HepG2 (cell line): ENCODE measurements around the gene TMEM271. TPM values are rescaled to one million over a fixed set of nuclear protein-coding genes. Genes with fewer than 3 reads are reported as not detected.
"Not testable (repeated sequence)": the region's sequence is repeated elsewhere in the genome, so short reads cannot be mapped to it uniquely, and the experiment has no call there.

ENCODE experiments used
- ATAC-seq: fragments of 200-7000 bp; cut with Tn5 transposase; 3 replicates; pipeline ENCODE4 v1.9.1; 2020; ENCODE audit warnings: mild to moderate bottlenecking, moderate library complexity
- BruUV-seq: library from RNA; stranded (reverse); fragments of 400-500 nt; replicated peaks from 2 replicates; lab custom pipeline; 2021; lab: Mats Ljungman, UMichigan
- CTCF ChIA-PET: fragments of 300-600 bp; formaldehyde crosslinking; extraction: SDS; loops from one replicate; lab custom pipeline; 2021; ENCODE audit warnings: low total read pairs, inconsistent platforms, low intra/inter-chr PET ratio; lab: Yijun Ruan, JAX
- POLR2A ChIA-PET: fragments of 350-600 bp; sonication (Branson Sonifier 250); formaldehyde crosslinking; loops from one replicate; lab custom pipeline; 2020; ENCODE audit warnings: antibody characterized with exemption, inconsistent platforms; lab: Yijun Ruan, JAX
- DNase-seq: peaks from one replicate; pipeline ENCODE4 v3.0.0-alpha.2; 2015; ENCODE audit warnings: low spot score
- FAIRE-seq: peaks from 3 replicates; lab custom pipeline; 2011; peaks lifted over from hg19 to GRCh38; lab: Jason Lieb, UNC
- H2AFZ ChIP-seq: one replicate; pipeline ENCODE4 v1.6.1; 2011; ENCODE audit warnings: low read length, inconsistent platforms
- H3K27ac ChIP-seq: fragments of 300-600 bp; 3 replicates; pipeline ENCODE4 v1.8.0; 2011; ENCODE audit warnings: mixed run types, mild to moderate bottlenecking, mixed read lengths, low read length, inconsistent platforms; ENCODE audit not compliant: insufficient read depth; ENCODE audit errors: extremely low read length
- H3K27me3 ChIP-seq, 2 experiments: fragments of 200-600 bp in 1 of 2; 2 replicates in 1 of 2; 3 replicates in 1 of 2; pipeline versions ENCODE4 v1.6.0 to v1.8.0; 2011; ENCODE audit warnings: low read length in 2 of 2, mild to moderate bottlenecking in 2 of 2, moderate library complexity in 2 of 2, inconsistent platforms in 1 of 2; ENCODE audit not compliant: insufficient read depth in 2 of 2, control insufficient read depth in 1 of 2
- H3K36me3 ChIP-seq, 2 experiments: fragments of 200-600 bp in 1 of 2; replicated peaks in 1 of 2; 2 replicates in 1 of 2; 3 replicates in 1 of 2; pipeline versions ENCODE4 v1.5.1 to v1.8.0; 2011; ENCODE audit warnings: low read length in 2 of 2, inconsistent platforms in 1 of 2; ENCODE audit not compliant: insufficient read depth in 2 of 2, control insufficient read depth in 1 of 2
- H3K4me1 ChIP-seq: 2 replicates; pipeline ENCODE4 v1.5.1; 2012; ENCODE audit warnings: low read length, inconsistent platforms; ENCODE audit not compliant: insufficient read depth
- H3K4me2 ChIP-seq: 2 replicates; pipeline ENCODE4 v1.6.0; 2011; ENCODE audit warnings: low read depth, low read length, inconsistent platforms
- H3K4me3 ChIP-seq, 3 experiments: fragments of 200-600 bp in 1 of 3; sonication (generic), shearing (Covaris generic) in 1 of 3; replicated peaks in 1 of 3; 2 replicates each; pipeline ENCODE4 v1.5.1; 2011 to 2016; ENCODE audit warnings: low read length in 3 of 3, inconsistent platforms in 2 of 3, low read depth in 2 of 3, mild to moderate bottlenecking in 2 of 3, control low read depth in 1 of 3, mixed read lengths in 1 of 3; ENCODE audit not compliant: insufficient read depth in 1 of 3
- H3K79me2 ChIP-seq: one replicate; pipeline ENCODE4 v1.6.1; 2011; ENCODE audit warnings: low read length, inconsistent platforms; ENCODE audit not compliant: insufficient read depth
- H3K9ac ChIP-seq: 2 replicates; pipeline ENCODE4 v1.6.0; 2011; ENCODE audit warnings: mild to moderate bottlenecking, low read depth, low read length, inconsistent platforms; ENCODE audit not compliant: insufficient read depth
- H3K9me3 ChIP-seq: 2 replicates; pipeline ENCODE4 v1.5.1; 2012; ENCODE audit warnings: mild to moderate bottlenecking, low read length
- H4K20me1 ChIP-seq: 2 replicates; pipeline ENCODE4 v1.6.0; 2011; ENCODE audit warnings: inconsistent platforms, mild to moderate bottlenecking, low read length, moderate library complexity; ENCODE audit not compliant: insufficient read depth
- CTCF ChIP-seq: sonication (generic); formaldehyde crosslinking; IDR thresholded peaks from 2 replicates; pipeline ENCODE4 v1.5.0; 2020; ENCODE audit warnings: mild to moderate bottlenecking, missing genetic modification reagents, moderate library complexity
- THAP11 ChIP-seq: IDR thresholded peaks from 2 replicates; pipeline ENCODE4 v1.6.1; 2016; ENCODE audit warnings: missing biosample characterization, missing genetic modification reagents
- ZFP36L2 ChIP-seq: sonication (generic); formaldehyde crosslinking; IDR thresholded peaks from 2 replicates; pipeline ENCODE4 v1.4.0; 2020; ENCODE audit warnings: missing genetic modification reagents
- ZNF383 ChIP-seq: sonication (generic); formaldehyde crosslinking; IDR thresholded peaks from 2 replicates; pipeline ENCODE4 v1.4.0; 2020; ENCODE audit warnings: missing genetic modification reagents, mild to moderate bottlenecking, borderline replicate concordance
- ZNF512 ChIP-seq: sonication (generic); formaldehyde crosslinking; IDR thresholded peaks from 2 replicates; pipeline ENCODE4 v1.4.0; 2020; ENCODE audit warnings: mild to moderate bottlenecking, missing genetic modification reagents
- WGBS: methylation state at CpG from one replicate; pipeline ENCODE4 v1.1.6; 2017; ENCODE audit warnings: low lambda C conversion rate; 5-methylcytosine and 5-hydroxymethylcytosine counted together
- in situ Hi-C: cut with HindIII; loops from 2 replicates; pipeline ENCODE4 v1.10.0; 2017; ENCODE audit warnings: low pct_unique_long_range_greater_than_20kb; ENCODE audit not compliant: extremely low pct_ligation_motif_present
- intact Hi-C: fragments of 100-400 bp; cut with micrococcal nuclease; formaldehyde crosslinking; loops from one replicate; pipeline ENCODE4 v1.10.0; 2022; ENCODE audit not compliant: unreplicated experiment
- polyA plus RNA-seq, 8 experiments: library from polyadenylated mRNA; depleted of rRNA in 3 of 8; stranded (reverse) in 7 of 8; unstranded in 1 of 8; fragments of >200 nt; fragmentation: Illumina TruSeq in 4 of 8; extraction: Trizol in 4 of 8; gene quantifications; 2 replicates each; pipeline versions ENCODE4 v1.2.1 to v1.2.3, GENCODE V29; 2011 to 2016; ENCODE audit warnings: low read depth in 4 of 8, missing spikeins in 1 of 8, mixed read lengths in 1 of 8; ENCODE audit not compliant: insufficient read depth in 1 of 8
- total RNA-seq, 5 experiments: library from RNA; depleted of rRNA; stranded (reverse); fragments of >200 nt; fragmentation: Illumina TruSeq; extraction: Trizol; gene quantifications; 2 replicates each; pipeline ENCODE4 v1.2.3, GENCODE V29; 2016; ENCODE audit warnings: low read depth in 1 of 5

TMEM271 gene
- total and polyA plus RNA-seq, 2 of the 13 experiments (the other 11 are each of a cell fraction or from before 2014, with no cell fraction given): not detected

GRCh38 chr4:592825-593520 lies 16.9 kb upstream of the TMEM271 start (continued):
- TF ChIP-seq ZNF512 (CRISPR knock-in tag) (peak; percentile 73; the same call in 1 of the 2 replicates), CTCF (CRISPR knock-in tag) (peak; percentile 28; the same call in 1 of the 2 replicates), ZFP36L2 (CRISPR knock-in tag) (no peak), ZNF383 (CRISPR knock-in tag) (no peak), THAP11 (CRISPR knock-in tag) (no peak)

GRCh38 chr4:592178-592577 lies 16.1 kb upstream of the TMEM271 start:
- H3K9ac ChIP-seq, FAIRE-seq, H3K36me3 ChIP-seq, H4K20me1 ChIP-seq, H2AFZ ChIP-seq, intact Hi-C loops, H3K9me3 ChIP-seq, BruUV-seq, POLR2A ChIA-PET, H3K4me3 ChIP-seq, H3K4me2 ChIP-seq, DNase-seq, H3K4me1 ChIP-seq, H3K79me2 ChIP-seq, in situ Hi-C loops, CTCF ChIA-PET, ATAC-seq, H3K27ac ChIP-seq: not testable (repeated sequence)
- H3K27me3 ChIP-seq: peaks cover 4 to 27% of the 10 kb centered on the region in 2 experiments
- WGBS: 32% methylated on average over 13 of the region's 13 CpGs
